ENCODE data around the gene HTATIP2. TPM values are rescaled to one million over a fixed set of nuclear protein-coding genes. Genes with fewer than 3 reads are reported as not detected.
A peak's percentile ranks its signal among the peaks of the same experiment; 100 is the strongest.

The HTATIP2 gene
- total and polyA plus RNA-seq, 9 of the 15 experiments (the other 6 are each of a cell fraction or from before 2014, with no cell fraction given), result 48.3 to 90.9 (median 64.4) TPM

DNA sequence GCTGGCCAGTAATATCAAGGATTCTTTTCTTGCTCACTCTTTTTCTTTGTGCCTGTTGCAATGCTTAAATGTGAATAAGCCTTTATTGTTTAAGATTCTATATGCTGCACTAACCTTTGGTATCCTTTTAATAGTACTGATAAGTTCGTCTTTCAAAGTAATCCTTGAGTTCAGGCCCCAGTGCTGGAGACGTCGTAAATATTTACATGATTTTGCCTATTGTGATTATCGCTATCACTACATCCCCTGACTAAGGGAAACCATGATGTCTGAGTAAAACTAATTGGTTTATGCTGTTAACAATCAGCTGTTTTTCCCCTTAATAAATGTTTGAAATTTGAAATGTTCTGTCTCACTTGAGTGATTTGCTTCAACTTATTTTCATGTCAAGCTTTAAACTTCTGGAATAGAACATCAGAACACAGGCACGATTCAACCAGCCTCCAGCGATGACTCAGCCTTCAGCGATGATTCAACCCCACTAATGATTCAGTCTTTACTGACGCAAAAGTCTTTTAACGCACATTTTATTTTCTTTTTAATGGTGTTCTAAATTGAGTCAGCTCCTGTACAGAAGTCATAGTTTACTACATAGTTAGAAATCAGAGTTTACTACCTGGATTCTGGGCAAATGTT lies 3.9 kb downstream of the HTATIP2 start (continued):
- TF ChIP-seq NBN (IDR thresholded peaks at IDR 0.05; ENCODE audit: low read depth) (no peak), DDX20 (tag; IDR thresholded peaks at IDR 0.05; ENCODE audit: low read depth) (no peak), TAF7 (tag; IDR thresholded peaks at IDR 0.05) (no peak), BRF1 (IDR thresholded peaks at IDR 0.05; ENCODE audit: borderline replicate concordance, extremely low read depth, insufficient read length) (no peak), MAFG (tag; conservative IDR thresholded peaks at IDR 0.05) (peak; percentile 88), CHCHD3 (CRISPR knock-in tag; IDR thresholded peaks at IDR 0.05) (no peak), HDAC8 (tag; IDR thresholded peaks at IDR 0.05) (no peak), POLR2G (IDR thresholded peaks at IDR 0.05; ENCODE audit: low read depth, low read length) (no peak), ETS2 (tag; IDR thresholded peaks at IDR 0.05; ENCODE audit: borderline replicate concordance, poor library complexity, severe bottlenecking) (no peak), SMARCA4 (IDR thresholded peaks at IDR 0.05) (peak; percentile 96), HDAC3 (IDR thresholded peaks at IDR 0.05; ENCODE audit: borderline replicate concordance, partially characterized antibody) (no peak), NR2F6 (CRISPR knock-in tag; IDR thresholded peaks at IDR 0.05) (no peak), RBFOX2 (IDR thresholded peaks at IDR 0.05; ENCODE audit: low read depth, low read length) (0 out of 2 replicates have a peak, but pooled peaks have one; percentile 22), CCAR2 (IDR thresholded peaks at IDR 0.05; ENCODE audit: low read depth, low read length) (no peak), BRCA1 (IDR thresholded peaks at IDR 0.05) (no peak), BRCA1 (CRISPR knock-in tag; IDR thresholded peaks at IDR 0.05) (no peak), RBM17 (IDR thresholded peaks at IDR 0.05; ENCODE audit: borderline replicate concordance, low read depth, low read length) (no peak)
- TF ChIP-seq, protein P1, sequence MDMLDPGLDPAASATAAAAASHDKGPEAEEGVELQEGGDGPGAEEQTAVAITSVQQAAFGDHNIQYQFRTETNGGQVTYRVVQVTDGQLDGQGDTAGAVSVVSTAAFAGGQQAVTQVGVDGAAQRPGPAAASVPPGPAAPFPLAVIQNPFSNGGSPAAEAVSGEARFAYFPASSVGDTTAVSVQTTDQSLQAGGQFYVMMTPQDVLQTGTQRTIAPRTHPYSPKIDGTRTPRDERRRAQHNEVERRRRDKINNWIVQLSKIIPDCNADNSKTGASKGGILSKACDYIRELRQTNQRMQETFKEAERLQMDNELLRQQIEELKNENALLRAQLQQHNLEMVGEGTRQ (CRISPR knock-in tag; IDR thresholded peaks at IDR 0.05), result no peak
- TF ChIP-seq, protein P2, sequence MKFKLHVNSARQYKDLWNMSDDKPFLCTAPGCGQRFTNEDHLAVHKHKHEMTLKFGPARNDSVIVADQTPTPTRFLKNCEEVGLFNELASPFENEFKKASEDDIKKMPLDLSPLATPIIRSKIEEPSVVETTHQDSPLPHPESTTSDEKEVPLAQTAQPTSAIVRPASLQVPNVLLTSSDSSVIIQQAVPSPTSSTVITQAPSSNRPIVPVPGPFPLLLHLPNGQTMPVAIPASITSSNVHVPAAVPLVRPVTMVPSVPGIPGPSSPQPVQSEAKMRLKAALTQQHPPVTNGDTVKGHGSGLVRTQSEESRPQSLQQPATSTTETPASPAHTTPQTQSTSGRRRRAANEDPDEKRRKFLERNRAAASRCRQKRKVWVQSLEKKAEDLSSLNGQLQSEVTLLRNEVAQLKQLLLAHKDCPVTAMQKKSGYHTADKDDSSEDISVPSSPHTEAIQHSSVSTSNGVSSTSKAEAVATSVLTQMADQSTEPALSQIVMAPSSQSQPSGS (CRISPR knock-in tag; IDR thresholded peaks at IDR 0.05), result no peak
- TF ChIP-seq, protein P3, sequence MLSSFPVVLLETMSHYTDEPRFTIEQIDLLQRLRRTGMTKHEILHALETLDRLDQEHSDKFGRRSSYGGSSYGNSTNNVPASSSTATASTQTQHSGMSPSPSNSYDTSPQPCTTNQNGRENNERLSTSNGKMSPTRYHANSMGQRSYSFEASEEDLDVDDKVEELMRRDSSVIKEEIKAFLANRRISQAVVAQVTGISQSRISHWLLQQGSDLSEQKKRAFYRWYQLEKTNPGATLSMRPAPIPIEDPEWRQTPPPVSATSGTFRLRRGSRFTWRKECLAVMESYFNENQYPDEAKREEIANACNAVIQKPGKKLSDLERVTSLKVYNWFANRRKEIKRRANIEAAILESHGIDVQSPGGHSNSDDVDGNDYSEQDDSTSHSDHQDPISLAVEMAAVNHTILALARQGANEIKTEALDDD (IDR thresholded peaks at IDR 0.05), result peak; percentile 60; the same call in 1 of the 2 replicates
- TF ChIP-seq, protein P4, sequence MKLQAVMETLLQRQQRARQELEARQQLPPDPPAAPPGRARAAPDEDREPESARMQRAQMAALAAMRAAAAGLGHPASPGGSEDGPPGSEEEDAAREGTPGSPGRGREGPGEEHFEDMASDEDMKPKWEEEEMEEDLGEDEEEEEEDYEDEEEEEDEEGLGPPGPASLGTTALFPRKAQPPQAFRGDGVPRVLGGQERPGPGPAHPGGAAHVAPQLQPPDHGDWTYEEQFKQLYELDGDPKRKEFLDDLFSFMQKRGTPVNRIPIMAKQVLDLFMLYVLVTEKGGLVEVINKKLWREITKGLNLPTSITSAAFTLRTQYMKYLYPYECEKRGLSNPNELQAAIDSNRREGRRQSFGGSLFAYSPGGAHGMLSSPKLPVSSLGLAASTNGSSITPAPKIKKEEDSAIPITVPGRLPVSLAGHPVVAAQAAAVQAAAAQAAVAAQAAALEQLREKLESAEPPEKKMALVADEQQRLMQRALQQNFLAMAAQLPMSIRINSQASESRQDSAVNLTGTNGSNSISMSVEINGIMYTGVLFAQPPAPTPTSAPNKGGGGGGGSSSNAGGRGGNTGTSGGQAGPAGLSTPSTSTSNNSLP (IDR thresholded peaks at IDR 0.05; ENCODE audit: borderline replicate concordance, low read depth, low read length), result peak; percentile 20; the same call in 1 of the 2 replicates
- TF ChIP-seq, protein P5, sequence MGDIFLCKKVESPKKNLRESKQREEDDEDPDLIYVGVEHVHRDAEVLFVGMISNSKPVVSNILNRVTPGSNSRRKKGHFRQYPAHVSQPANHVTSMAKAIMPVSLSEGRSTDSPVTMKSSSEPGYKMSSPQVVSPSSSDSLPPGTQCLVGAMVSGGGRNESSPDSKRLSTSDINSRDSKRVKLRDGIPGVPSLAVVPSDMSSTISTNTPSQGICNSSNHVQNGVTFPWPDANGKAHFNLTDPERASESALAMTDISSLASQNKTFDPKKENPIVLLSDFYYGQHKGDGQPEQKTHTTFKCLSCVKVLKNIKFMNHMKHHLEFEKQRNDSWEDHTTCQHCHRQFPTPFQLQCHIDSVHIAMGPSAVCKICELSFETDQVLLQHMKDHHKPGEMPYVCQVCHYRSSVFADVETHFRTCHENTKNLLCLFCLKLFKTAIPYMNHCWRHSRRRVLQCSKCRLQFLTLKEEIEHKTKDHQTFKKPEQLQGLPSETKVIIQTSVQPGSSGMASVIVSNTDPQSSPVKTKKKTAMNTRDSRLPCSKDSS (IDR thresholded peaks at IDR 0.05; ENCODE audit: low read depth, partially characterized antibody), result no peak

Data from K562 (cell line).